A673 (cell line): ENCODE results near the gene CATSPERE. TPM values are rescaled to one million over a fixed set of nuclear protein-coding genes. Genes with fewer than 3 reads are reported as not detected.

Experiments
- BruUV-seq: library from RNA; stranded (reverse); fragments of 400-500 nt; replicated peaks from 2 replicates; lab custom pipeline; 2021; lab: Mats Ljungman, UMichigan
- CTCF ChIA-PET: fragments of 300-600 bp; sonication (Branson Sonifier 250); formaldehyde crosslinking; loops from one replicate; lab custom pipeline; 2022; ENCODE audit warnings: antibody characterized with exemption; lab: Charles Lee
- POLR2A ChIA-PET: fragments of 300-600 bp; sonication (Branson Sonifier 250); formaldehyde crosslinking; loops from one replicate; lab custom pipeline; 2022; ENCODE audit warnings: antibody characterized with exemption; ENCODE audit not compliant: low non-redundant PET; lab: Charles Lee
- DNase-seq: peaks from one replicate; pipeline ENCODE4 v3.0.0-alpha.2; 2015; ENCODE audit warnings: low spot score
- H3K27ac ChIP-seq: fragments of 200-600 bp; sonication (generic); 2 replicates; pipeline ENCODE4 v1.5.1; 2016; ENCODE audit warnings: mixed run types, low read depth, mild to moderate bottlenecking, mixed read lengths, antibody characterized with exemption, low read length; ENCODE audit not compliant: poor library complexity, severe bottlenecking
- H3K27me3 ChIP-seq: fragments of 200-600 bp; sonication (generic); replicated peaks from 2 replicates; pipeline ENCODE4 v1.6.1; 2017; ENCODE audit warnings: mixed run types, low read depth, mild to moderate bottlenecking, mixed read lengths, antibody characterized with exemption, low read length; ENCODE audit not compliant: insufficient read depth, poor library complexity
- H3K36me3 ChIP-seq: fragments of 200-600 bp; sonication (generic); 2 replicates; pipeline ENCODE4 v1.6.1; 2016; ENCODE audit warnings: mixed run types, mild to moderate bottlenecking, mixed read lengths, antibody characterized with exemption, low read length; ENCODE audit not compliant: insufficient read depth, poor library complexity, severe bottlenecking
- H3K4me1 ChIP-seq: fragments of 200-600 bp; sonication (generic); 2 replicates; pipeline ENCODE4 v1.6.1; 2017; ENCODE audit warnings: mixed run types, mild to moderate bottlenecking, mixed read lengths, antibody characterized with exemption, low read length; ENCODE audit not compliant: insufficient read depth, poor library complexity, severe bottlenecking
- H3K4me3 ChIP-seq: fragments of 200-600 bp; sonication (generic); 2 replicates; pipeline ENCODE4 v1.5.1; 2016; ENCODE audit warnings: low read depth, mixed run types, mild to moderate bottlenecking, mixed read lengths, low read length; ENCODE audit not compliant: poor library complexity, severe bottlenecking
- H3K9me3 ChIP-seq: fragments of 200-600 bp; sonication (generic); 2 replicates; pipeline ENCODE4 v1.6.1; 2016; ENCODE audit warnings: mixed run types, low read depth, mild to moderate bottlenecking, mixed read lengths, antibody characterized with exemption, low read length; ENCODE audit not compliant: poor library complexity, severe bottlenecking
- CTCF ChIP-seq: fragments of 300-800, 200-600 bp; sonication (generic); conservative IDR thresholded peaks from 2 replicates; pipeline ENCODE4 v1.5.1; 2017; ENCODE audit warnings: low read depth, mild to moderate bottlenecking, antibody characterized with exemption, low read length, moderate library complexity, mixed read lengths
- EZH2 ChIP-seq: fragments of 200-600 bp; sonication (generic); IDR thresholded peaks from 2 replicates; pipeline ENCODE4 v1.6.1; 2017; ENCODE audit warnings: borderline replicate concordance, low read depth, mild to moderate bottlenecking, mixed read lengths, antibody characterized with exemption, low read length; ENCODE audit not compliant: poor library complexity, severe bottlenecking
- intact Hi-C: fragments of 100-400 bp; cut with micrococcal nuclease; formaldehyde crosslinking; loops from one replicate; pipeline ENCODE4 v1.10.0; 2022; ENCODE audit not compliant: unreplicated experiment
- total RNA-seq: library from RNA; stranded (reverse); gene quantifications from 2 replicates; pipeline ENCODE4 v1.2.3, GENCODE V29; 2021

CATSPERE gene
- total RNA-seq, 1 experiment from 2014 or later: 0.45 TPM

GRCh38 chr1:244653439-244654107, 192.5 kb downstream of the CATSPERE start:
- intact Hi-C loops: loop anchor here (1.0 to 10.0 kb wide), 2 partner anchors 201 to 321 kb away; no protein-coding TSS in a partner anchor
- POLR2A ChIA-PET: no interaction called here

GRCh38 chr1:244654108-244655038, 193.3 kb downstream of the CATSPERE start:
- TF ChIP-seq EZH2 (no peak), CTCF (no peak)
- TSS peak; percentile 35 for BruUV-seq
- Histone ChIP-seq H3K4me3 (peak overlapping the region; percentile 91), H3K27ac (peak overlapping the region; percentile 94), H3K27me3 (no peaks in the 10 kb centered on the region), H3K36me3 (peaks cover 10% of the 10 kb centered on the region), H3K9me3 (no peaks in the 10 kb centered on the region), H3K4me1 (peaks cover 17% of the 10 kb centered on the region)
- peak; percentile 11 for DNase-seq
- ChIA-PET POLR2A (no interaction called here), CTCF (no interaction called here)
- intact Hi-C loops: loop anchor here (10.0 kb wide), 1 partner anchor 320 kb away; no protein-coding TSS in a partner anchor

More at GRCh38 chr1:244653439-244654107, 192.5 kb downstream of the CATSPERE start:
- CTCF ChIA-PET: no interaction called here
- Histone ChIP-seq H3K27me3 (no peaks in the 10 kb centered on the region), H3K36me3 (peaks cover 8% of the 10 kb centered on the region), H3K4me1 (peaks cover 17% of the 10 kb centered on the region), H3K4me3 (peak overlapping the region; percentile 91), H3K9me3 (no peaks in the 10 kb centered on the region), H3K27ac (peak overlapping the region; percentile 94)
- no TSS peak for BruUV-seq
- TF ChIP-seq CTCF: no peak
- TF ChIP-seq EZH2: no peak
- peak; percentile 9 for DNase-seq

- TF ChIP-seq CTCF: no peak
- no peaks in the 10 kb centered on the region for H3K9me3 ChIP-seq
- peaks cover 17% of the 10 kb centered on the region for H3K4me1 ChIP-seq
- H3K4me3 ChIP-seq: peak overlapping the region; percentile 91
- H3K27ac ChIP-seq: no peak overlapping the region
- peaks cover 13% of the 10 kb centered on the region for H3K36me3 ChIP-seq
- ChIA-PET POLR2A (no interaction called here), CTCF (no interaction called here)
- H3K27me3 ChIP-seq: no peaks in the 10 kb centered on the region
- BruUV-seq: no TSS peak
- intact Hi-C loops: loop anchor here (10.0 kb wide), 1 partner anchor 320 kb away; no protein-coding TSS in a partner anchor
- no peak for DNase-seq
Observed at GRCh38 chr1:244655186-244655585, 194.1 kb downstream of the CATSPERE start.
